ENCODE data around the gene CREBL2. TPM values are rescaled to one million over a fixed set of nuclear protein-coding genes. Genes with fewer than 3 reads are reported as not detected.
"Not testable (repeated sequence)": the region's sequence is repeated elsewhere in the genome, so short reads cannot be mapped to it uniquely, and the experiment has no call there.

The CREBL2 gene
- total RNA-seq, 1 donor, result 19.6 TPM

DNA sequence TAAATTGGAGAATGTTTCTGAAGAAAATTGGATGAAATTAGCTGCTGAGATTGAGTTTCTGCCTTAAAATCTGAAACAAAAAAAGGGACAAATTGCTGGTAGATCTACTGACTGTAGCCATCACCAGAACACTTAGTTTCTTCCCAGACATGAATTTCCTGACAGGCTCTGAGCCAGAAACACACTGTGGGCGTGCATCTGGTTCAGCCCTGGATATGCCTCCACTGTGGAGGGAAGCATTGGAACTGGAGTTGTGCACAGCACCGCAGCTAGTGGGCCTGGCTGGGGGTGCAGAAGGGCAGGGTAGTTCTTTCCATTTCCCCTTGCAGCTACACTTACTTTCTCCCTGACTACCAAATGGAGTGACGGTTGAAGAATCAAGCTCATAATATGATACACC is 31.2 kb downstream of the CREBL2 start:
- H3K9me3 ChIP-seq (ENCODE audit: low read depth, low read length), result no peaks in the 10 kb centered on the region
- H3K4me3 ChIP-seq (ENCODE audit: low read length), result no peak overlapping the region
- H3K4me1 ChIP-seq (ENCODE audit: insufficient read depth, low read length), result no peaks in the 10 kb centered on the region
- no peaks in the 10 kb centered on the region for H3K27me3 ChIP-seq (ENCODE audit: insufficient read depth, low read length)

DNA sequence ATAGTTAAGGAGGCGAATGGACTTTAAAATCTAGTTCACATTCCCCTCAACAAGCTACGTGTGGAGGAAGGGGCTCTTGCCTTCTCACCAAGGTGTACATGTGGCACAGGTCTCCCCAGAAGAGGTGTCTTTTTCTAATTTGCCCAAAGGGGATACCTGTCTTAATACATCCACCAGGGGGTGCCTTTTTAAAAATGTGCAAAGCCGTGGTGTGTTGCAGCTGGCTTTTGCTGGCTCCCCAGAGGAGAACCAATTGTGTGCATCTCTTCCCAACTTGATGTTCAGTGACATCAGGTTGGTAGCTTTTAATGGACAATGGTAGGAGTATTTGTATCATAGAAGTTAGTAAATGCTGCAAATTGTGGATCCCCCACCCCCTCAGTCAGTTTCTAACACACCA is 33.8 kb downstream of the CREBL2 start:
- Histone ChIP-seq H3K4me3 (ENCODE audit: low read length) (no peak overlapping the region), H3K9me3 (ENCODE audit: low read depth, low read length) (peaks cover 15% of the 10 kb centered on the region), H3K4me1 (ENCODE audit: insufficient read depth, low read length) (no peaks in the 10 kb centered on the region), H3K27me3 (ENCODE audit: insufficient read depth, low read length) (no peaks in the 10 kb centered on the region)

DNA sequence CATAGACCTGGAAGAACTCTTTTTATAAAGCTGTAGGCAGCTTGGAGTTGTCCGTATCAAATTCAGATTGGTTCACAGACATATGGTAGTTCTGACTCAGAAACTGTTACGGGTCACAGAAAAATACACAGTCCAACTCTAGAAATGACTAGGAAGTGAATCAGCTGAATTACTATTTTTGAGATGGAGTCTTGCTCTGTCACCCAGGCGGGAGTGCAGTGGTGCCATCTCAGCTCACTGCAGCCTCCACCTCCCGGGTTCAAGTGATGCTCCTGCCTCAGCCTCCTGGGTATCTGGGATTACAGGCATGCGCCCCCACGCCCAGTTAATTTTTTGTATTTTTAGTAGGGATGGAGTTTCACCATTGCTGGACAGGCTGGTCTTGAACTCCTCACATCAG is 34.3 kb downstream of the CREBL2 start:
- H3K27me3 ChIP-seq (ENCODE audit: insufficient read depth, low read length); H3K4me1 ChIP-seq (ENCODE audit: insufficient read depth, low read length); H3K4me3 ChIP-seq (ENCODE audit: low read length): not testable (repeated sequence)
- H3K9me3 ChIP-seq (ENCODE audit: low read depth, low read length), result peaks cover 15% of the 10 kb centered on the region

DNA sequence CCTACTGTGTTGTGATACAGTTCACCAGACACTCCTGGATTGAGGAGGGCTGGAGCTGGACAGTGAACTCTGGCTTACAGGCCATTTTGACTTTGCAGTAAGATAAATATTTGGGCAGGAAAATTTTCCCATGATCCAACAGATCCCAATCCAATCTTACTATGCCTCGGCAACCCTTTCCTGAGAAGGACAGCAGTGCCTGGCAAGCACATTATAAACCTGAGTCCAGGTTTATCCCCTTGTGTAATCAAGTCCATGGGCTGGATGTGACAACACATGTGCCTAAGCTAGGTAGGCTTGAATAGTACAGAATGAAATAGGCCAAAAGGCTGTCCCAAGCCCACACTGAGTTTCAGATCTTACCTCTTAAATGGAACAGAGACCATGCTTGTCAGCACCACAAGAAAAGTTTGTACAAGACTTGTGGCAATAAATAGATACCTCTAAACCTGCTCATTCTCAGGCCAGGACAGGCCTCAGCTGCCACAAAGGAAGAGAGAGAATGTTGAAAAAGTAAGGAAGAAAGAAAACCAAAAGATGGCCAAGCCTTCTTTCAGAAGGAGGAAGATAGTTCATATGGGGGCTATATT is 34.9 kb downstream of the CREBL2 start:
- peaks cover 15% of the 10 kb centered on the region for H3K9me3 ChIP-seq (ENCODE audit: low read depth, low read length)
- no peaks in the 10 kb centered on the region for H3K4me1 ChIP-seq (ENCODE audit: insufficient read depth, low read length)
- H3K4me3 ChIP-seq (ENCODE audit: low read length), result no peak overlapping the region
- H3K27me3 ChIP-seq (ENCODE audit: insufficient read depth, low read length), result no peaks in the 10 kb centered on the region

DNA sequence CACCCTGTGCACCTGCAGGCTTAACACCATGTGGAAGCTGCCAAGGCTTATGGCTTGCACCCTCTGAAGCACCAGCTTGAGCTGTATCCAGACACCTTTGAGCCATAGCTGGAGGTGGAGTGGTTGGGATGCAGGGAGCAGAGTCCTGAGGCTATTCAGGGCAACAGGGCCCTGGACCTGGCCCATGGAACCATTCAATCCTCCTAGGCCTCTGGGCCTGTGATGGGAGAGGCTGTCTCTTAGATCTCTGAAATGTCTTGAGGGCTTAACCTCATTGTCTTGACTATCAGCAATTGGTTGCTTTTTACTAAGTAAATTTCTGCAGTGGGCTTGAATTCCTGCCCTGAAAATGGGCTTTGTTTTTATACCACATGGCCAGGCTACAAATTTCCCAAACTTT is 36.6 kb downstream of the CREBL2 start:
- H3K4me1 ChIP-seq (ENCODE audit: insufficient read depth, low read length), result no peaks in the 10 kb centered on the region
- no peak overlapping the region for H3K4me3 ChIP-seq (ENCODE audit: low read length)
- H3K9me3 ChIP-seq (ENCODE audit: low read depth, low read length), result peaks cover 15% of the 10 kb centered on the region
- H3K27me3 ChIP-seq (ENCODE audit: insufficient read depth, low read length), result no peaks in the 10 kb centered on the region

GRCh38 chr12:12648951-12649650 is 37.4 kb downstream of the CREBL2 start:
- Histone ChIP-seq H3K9me3 (ENCODE audit: low read depth, low read length) (peaks cover 15% of the 10 kb centered on the region), H3K27me3 (ENCODE audit: insufficient read depth, low read length) (no peaks in the 10 kb centered on the region), H3K4me3 (ENCODE audit: low read length) (no peak overlapping the region), H3K4me1 (ENCODE audit: insufficient read depth, low read length) (no peaks in the 10 kb centered on the region)

DNA sequence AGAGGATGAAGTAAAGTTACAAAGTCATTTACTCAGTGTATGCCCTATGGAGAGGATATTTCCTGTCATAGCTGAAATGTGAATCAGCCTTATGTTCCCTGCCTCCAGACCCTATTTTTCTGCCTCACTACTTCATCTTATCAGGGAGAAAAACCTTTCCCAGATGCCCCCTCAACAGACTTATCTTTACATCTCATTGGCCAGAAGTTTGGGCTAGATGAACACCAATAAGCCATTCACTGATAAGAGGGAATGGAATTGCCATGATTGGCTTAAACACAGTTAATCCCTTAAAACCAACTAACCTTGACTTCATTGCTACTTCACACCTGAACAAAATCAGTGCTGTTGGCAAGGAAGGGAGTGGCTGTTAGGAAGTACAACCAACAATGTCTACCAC is 40.1 kb downstream of the CREBL2 start:
- H3K4me1 ChIP-seq (ENCODE audit: insufficient read depth, low read length), result peaks cover 5% of the 10 kb centered on the region
- peaks cover 15% of the 10 kb centered on the region for H3K9me3 ChIP-seq (ENCODE audit: low read depth, low read length)
- no peaks in the 10 kb centered on the region for H3K27me3 ChIP-seq (ENCODE audit: insufficient read depth, low read length)
- H3K4me3 ChIP-seq (ENCODE audit: low read length), result no peak overlapping the region

- H3K4me3 ChIP-seq (ENCODE audit: low read length); H3K4me1 ChIP-seq (ENCODE audit: insufficient read depth, low read length); H3K27me3 ChIP-seq (ENCODE audit: insufficient read depth, low read length): not testable (repeated sequence)
- H3K9me3 ChIP-seq (ENCODE audit: low read depth, low read length), result peaks cover 15% of the 10 kb centered on the region
These were observed 41.0 kb downstream of the CREBL2 start for GRCh38 chr12:12652704-12653103.

DNA sequence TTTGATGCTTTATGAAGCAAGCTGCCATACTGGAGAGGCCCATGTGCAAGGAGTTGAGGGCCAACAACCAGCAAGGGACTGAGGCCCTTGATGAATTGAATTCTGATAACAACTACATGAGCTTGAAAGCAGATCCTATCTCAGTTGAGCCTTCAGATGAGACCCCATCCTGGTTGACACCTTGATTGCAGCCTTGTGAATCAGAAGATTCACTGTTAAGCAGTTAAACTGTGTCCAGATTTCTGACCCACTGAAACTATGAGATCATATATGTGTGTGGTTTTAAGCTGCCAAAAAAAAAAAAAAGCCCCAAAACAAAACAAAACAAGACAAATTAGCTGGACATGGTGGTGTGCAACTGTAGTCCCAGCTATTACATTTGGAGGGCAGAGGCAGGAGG is 42.2 kb downstream of the CREBL2 start:
- Histone ChIP-seq H3K27me3 (ENCODE audit: insufficient read depth, low read length) (no peaks in the 10 kb centered on the region), H3K4me1 (ENCODE audit: insufficient read depth, low read length) (peaks cover 5% of the 10 kb centered on the region), H3K4me3 (ENCODE audit: low read length) (no peak overlapping the region), H3K9me3 (ENCODE audit: low read depth, low read length) (peaks cover 8% of the 10 kb centered on the region)

- Histone ChIP-seq H3K4me1 (ENCODE audit: insufficient read depth, low read length) (peaks cover 5% of the 10 kb centered on the region), H3K9me3 (ENCODE audit: low read depth, low read length) (no peaks in the 10 kb centered on the region), H3K27me3 (ENCODE audit: insufficient read depth, low read length) (no peaks in the 10 kb centered on the region), H3K4me3 (ENCODE audit: low read length) (no peak overlapping the region)
These were observed 43.2 kb downstream of the CREBL2 start for GRCh38 chr12:12654691-12655460.

- Histone ChIP-seq H3K4me3 (ENCODE audit: low read length) (no peak overlapping the region), H3K27me3 (ENCODE audit: insufficient read depth, low read length) (no peaks in the 10 kb centered on the region), H3K9me3 (ENCODE audit: low read depth, low read length) (no peaks in the 10 kb centered on the region), H3K4me1 (ENCODE audit: insufficient read depth, low read length) (peaks cover 5% of the 10 kb centered on the region)
These were observed 48.5 kb downstream of the CREBL2 start for GRCh38 chr12:12660201-12660600.

- H3K4me1 ChIP-seq (ENCODE audit: insufficient read depth, low read length), result no peaks in the 10 kb centered on the region
- H3K4me3 ChIP-seq (ENCODE audit: low read length), result no peak overlapping the region
- no peaks in the 10 kb centered on the region for H3K27me3 ChIP-seq (ENCODE audit: insufficient read depth, low read length)
- H3K9me3 ChIP-seq (ENCODE audit: low read depth, low read length), result no peaks in the 10 kb centered on the region
These were observed 49.6 kb downstream of the CREBL2 start for GRCh38 chr12:12661086-12661856.

- Histone ChIP-seq H3K9me3 (ENCODE audit: low read depth, low read length) (no peaks in the 10 kb centered on the region), H3K4me3 (ENCODE audit: low read length) (no peak overlapping the region), H3K4me1 (ENCODE audit: insufficient read depth, low read length) (no peaks in the 10 kb centered on the region), H3K27me3 (ENCODE audit: insufficient read depth, low read length) (no peaks in the 10 kb centered on the region)
These were observed 52.1 kb downstream of the CREBL2 start for GRCh38 chr12:12663644-12664294.

DNA sequence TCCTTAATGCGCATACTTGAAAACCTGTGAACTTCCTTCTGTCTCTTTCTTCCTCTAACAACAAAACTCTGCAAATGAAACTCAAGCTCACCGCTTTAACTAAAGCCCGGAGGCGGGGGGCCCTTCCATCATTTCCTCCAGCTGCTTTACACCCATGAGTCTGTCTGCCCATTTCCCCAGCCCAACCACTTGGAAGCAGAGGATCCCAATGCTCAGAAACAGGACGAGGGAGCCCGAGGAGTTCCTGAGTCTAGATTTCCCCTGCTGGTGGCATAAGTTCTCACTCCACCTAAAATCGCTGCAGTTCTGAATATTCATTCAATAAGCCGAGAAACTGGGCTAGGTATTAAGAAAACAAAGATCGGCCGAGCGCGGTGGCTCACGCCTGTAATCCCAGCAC is 53.5 kb downstream of the CREBL2 start:
- H3K27me3 ChIP-seq (ENCODE audit: insufficient read depth, low read length), result no peaks in the 10 kb centered on the region
- H3K4me1 ChIP-seq (ENCODE audit: insufficient read depth, low read length), result no peaks in the 10 kb centered on the region
- H3K4me3 ChIP-seq (ENCODE audit: low read length), result no peak overlapping the region
- H3K9me3 ChIP-seq (ENCODE audit: low read depth, low read length), result no peaks in the 10 kb centered on the region

DNA sequence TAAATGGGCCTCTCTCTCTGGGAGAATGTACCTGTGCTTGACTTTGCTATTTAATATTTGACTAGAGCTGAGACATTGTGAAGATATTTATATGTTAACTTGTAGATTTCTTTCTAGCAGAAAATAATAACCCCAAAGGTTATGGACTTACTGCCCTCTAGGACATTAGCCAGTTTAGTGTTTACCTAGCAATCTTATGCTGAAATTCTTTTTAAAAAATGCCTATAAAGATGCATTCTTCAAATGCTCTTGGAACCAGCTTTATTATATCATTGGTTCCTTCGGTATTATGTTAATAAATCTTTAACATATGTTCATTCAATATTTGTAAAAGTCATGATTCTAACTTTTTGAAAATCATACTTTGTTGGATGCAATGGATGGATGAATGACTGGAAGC is 56.3 kb downstream of the CREBL2 start:
- Histone ChIP-seq H3K9me3 (ENCODE audit: low read depth, low read length) (no peaks in the 10 kb centered on the region), H3K4me3 (ENCODE audit: low read length) (no peak overlapping the region), H3K4me1 (ENCODE audit: insufficient read depth, low read length) (no peaks in the 10 kb centered on the region)

More for the DNA sequence above, 56.3 kb downstream of the CREBL2 start:
- H3K27me3 ChIP-seq (ENCODE audit: insufficient read depth, low read length), result no peaks in the 10 kb centered on the region

Data from mononuclear cell (primary cell).